ENCODE results near the gene NRXN3.

The NRXN3 gene

DNA sequence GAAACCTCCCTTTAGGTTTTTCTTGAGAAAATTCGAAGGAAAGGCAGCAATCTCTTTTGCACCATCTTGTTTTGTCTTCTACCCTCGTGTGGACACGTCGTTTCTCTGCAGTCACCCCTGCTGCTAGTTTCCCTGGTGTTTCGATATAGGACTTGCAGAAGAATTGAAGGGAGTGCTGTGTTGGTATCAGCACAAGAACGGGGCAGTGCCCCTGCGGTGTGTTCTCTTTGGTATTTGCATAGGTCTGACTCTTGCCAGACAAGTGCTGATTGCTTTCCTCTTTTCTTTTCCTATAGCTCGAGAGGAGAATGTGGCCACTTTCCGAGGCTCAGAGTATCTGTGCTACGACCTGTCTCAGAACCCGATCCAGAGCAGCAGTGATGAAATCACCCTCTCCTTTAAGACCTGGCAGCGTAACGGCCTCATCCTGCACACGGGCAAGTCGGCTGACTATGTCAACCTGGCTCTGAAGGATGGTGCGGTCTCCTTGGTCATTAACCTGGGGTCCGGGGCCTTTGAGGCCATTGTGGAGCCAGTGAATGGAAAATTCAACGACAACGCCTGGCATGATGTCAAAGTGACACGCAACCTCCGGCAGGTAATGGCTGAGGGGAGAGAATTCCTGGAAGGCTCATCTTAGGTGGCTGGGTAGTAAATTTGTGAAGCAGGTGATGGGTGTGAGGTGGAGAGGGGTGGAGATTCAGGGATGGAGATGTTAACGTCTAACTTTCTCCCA lies 474.8 kb downstream of the NRXN3 start:
- no peak for DNase-seq (ENCODE audit: low read depth)

DNA sequence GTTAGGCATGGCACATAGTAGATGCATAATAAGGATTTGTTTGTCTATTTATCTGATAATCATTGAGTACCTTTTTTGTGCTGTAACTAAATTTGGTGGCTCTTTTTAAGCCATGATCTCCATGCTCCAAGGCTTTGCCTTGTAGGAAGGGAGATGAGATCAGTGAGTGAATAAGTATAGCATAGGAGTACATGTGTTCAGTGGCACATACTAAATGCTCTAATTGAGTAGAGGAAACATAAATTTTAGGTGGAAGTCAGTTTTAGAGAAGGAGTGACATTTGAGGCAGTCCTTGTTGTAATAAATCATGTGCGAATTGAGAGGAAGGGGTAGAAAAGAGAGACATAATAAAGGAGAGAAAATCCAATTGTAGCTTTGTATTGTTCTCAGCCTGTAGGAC lies 482.6 kb downstream of the NRXN3 start:
- no peak for DNase-seq (ENCODE audit: low read depth)

- no peak for DNase-seq (ENCODE audit: low read depth)
Measured at GRCh38 chr14:78653173-78653572, 483.0 kb downstream of the NRXN3 start.

DNA sequence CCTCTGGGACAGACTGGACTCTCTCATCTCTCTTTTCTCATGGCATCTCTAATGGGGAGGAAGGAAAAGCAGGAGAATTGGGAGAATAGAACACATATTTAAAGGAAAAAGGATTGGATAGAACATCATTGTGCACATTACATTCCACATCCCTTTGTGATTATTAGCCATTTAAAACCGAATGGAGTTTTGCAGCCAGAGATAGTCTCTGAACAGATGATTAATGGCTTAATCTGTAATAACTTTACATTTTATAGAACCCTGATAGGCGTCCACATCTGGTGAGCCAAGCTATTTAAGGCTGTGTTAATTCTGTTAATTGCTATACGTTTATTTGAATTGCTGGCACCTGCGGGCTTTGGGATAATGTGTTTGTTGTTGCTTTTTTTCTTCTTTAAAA lies 487.3 kb downstream of the NRXN3 start:
- no peak for DNase-seq (ENCODE audit: low read depth)

GRCh38 chr14:78664841-78665240 lies 494.7 kb downstream of the NRXN3 start:
- DNase-seq (ENCODE audit: low read depth), result no peak

DNA sequence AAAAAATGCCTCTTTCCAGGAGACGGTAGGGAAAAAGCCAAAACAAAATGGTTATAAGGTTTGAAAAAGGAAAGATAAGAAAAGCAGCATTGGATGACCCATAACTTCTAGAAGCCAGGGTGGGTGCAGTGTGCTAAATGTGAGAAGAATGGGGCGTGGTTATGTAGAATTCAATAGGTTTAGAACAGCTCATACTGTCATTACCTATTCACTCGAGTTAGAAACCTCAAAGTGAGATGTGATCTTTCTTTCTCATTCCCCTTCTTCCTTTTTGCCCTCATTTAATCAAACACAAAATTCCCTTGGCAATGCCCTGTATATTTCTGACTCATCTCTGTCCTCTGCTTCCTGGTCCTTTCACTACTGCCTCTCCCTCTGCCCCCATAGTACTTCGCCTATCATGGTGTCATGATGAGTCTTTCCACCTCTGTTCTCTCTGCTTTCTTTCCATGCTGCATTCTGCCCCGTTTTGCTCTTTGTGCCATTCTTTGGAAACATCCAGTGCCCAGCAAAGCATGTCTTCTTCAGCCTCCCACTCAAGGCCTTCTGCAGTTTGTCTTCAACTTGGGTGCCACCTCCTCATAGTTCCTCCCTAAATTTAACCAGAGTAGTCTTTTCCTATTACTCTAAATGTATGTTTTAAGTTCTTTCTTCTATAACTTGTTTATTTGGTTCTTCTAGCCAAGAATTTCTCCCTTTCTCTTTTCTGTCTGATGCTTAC lies 496.3 kb downstream of the NRXN3 start:
- no peak for DNase-seq (ENCODE audit: low read depth)

- DNase-seq (ENCODE audit: low read depth), result no peak
Measured at GRCh38 chr14:78667141-78667540, 497.0 kb downstream of the NRXN3 start.

- no peak for DNase-seq (ENCODE audit: low read depth)
Measured at GRCh38 chr14:78673845-78674244, 503.7 kb downstream of the NRXN3 start.

DNA sequence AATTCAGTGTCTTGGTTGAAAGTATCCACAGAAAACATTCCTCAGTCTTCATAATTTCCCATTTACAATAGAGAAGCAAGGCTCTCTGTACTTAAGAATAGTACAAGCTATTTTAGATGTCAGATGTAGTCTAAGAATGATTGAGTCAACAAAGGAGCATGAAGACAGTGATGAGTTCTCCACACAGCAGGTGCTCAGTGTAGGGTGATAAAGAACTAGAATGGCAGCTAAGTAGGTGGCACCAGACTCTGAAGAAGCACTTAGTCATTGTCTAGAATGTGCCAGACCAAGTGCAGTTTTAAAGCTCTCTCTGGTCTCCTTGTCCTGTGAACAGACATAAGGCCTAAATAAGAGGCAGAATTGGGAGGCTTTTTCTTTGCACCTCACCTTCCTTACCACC lies 504.6 kb downstream of the NRXN3 start:
- no peak for DNase-seq (ENCODE audit: low read depth)

DNA sequence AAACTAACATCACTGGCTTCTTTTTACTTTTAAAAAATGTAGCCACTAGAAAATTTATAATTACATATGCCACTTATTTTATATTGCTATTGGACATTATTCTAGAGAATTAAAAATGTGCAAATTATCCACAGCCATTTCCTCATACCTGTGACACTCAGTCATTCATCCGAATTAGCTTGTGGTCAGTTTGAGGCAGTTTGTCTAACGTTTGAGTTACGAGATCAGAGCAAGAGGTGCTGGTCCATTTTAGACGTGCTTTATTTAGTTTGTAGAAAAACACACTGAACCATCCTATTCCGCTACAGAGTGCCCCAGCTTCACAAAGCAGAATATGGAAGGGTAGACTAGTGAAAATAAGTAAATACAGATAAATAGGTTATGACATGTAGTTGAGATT lies 513.0 kb downstream of the NRXN3 start:
- no peak for DNase-seq (ENCODE audit: low read depth)

DNA sequence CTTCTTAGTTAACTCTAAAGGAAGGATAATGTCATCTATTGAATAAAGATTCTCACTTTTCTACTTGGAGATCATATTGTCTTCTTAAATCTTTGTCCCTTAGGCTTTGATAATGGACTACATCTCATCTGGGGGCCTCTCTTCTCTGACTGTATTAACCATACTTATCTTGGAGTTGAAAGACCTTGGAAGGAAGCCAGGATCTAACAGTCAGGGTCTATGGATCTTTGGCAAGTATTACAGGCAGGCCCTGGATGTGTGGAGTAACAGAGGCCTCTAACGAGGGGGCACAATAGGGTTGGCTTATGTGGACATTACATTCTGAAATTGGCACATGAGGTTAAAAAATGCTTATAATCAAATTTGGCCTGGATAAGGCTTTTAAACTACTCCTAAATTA lies 513.8 kb downstream of the NRXN3 start:
- DNase-seq (ENCODE audit: low read depth), result no peak

DNA sequence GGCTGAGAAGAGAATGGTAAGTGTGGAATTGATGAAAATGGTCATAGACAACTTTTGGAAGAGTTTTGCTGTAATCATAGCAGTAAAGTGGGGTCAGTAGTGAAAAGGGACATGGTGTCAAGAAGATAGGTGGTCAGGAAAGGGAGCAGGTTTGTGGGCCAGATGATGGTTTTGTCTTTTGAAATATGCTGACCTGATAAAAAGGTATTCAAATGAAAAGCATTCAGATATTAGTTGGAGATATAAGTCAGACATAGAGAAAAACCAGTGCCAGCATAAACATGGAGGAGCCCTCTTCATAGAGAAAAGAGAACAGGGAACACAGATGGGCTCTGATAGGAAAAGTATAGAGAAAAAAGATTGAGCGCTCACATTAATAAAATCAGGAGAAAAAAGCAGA lies 518.3 kb downstream of the NRXN3 start:
- no peak for DNase-seq (ENCODE audit: low read depth)

- DNase-seq (ENCODE audit: low read depth), result no peak
Measured at GRCh38 chr14:78690836-78691235, 520.7 kb downstream of the NRXN3 start.

DNA sequence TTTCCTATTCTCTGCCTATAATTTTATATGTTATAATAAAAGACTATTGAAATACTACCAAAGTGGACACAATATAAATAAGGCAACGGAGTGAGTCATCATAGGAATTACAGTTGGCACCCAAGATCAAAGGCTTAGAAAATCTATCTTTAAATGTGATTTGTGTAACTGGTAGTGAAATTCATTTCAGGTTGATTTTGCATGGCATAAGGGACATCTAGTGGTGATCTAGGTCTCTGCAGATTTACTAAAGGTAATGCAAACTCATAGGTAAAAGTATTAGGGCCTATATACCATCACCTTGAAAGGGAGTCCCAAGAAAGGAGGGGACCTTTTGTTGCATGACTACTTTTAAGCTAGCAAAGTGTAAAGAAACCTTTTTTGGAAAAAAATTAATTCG lies 527.2 kb downstream of the NRXN3 start:
- no peak for DNase-seq (ENCODE audit: low read depth)

DNA sequence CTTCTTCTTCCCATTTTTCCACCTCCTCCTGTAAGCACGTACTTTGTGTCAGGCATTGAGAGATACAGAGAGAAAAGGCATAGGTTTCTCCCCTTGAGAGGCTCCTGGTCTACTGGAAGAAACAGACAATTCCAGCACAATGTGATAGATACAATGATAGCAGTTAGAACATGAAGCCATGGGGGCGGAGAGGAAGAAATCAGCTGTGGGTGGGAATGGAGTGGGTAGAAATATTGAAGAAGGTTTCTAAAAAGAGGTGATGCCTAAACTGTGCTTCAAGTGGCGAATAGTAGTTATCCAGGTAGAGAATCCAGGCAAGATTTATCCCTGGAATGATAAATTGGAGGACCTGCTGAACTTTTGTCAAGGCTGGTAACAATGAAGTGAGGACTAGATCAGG lies 528.8 kb downstream of the NRXN3 start:
- no peak for DNase-seq (ENCODE audit: low read depth)

GRCh38 chr14:78700236-78700635 lies 530.1 kb downstream of the NRXN3 start:
- DNase-seq (ENCODE audit: low read depth), result no peak

- DNase-seq (ENCODE audit: low read depth), result no peak
Measured at GRCh38 chr14:78701246-78701645, 531.1 kb downstream of the NRXN3 start.

- no peak for DNase-seq (ENCODE audit: low read depth)
Measured at GRCh38 chr14:78704965-78705364, 534.8 kb downstream of the NRXN3 start.

DNA sequence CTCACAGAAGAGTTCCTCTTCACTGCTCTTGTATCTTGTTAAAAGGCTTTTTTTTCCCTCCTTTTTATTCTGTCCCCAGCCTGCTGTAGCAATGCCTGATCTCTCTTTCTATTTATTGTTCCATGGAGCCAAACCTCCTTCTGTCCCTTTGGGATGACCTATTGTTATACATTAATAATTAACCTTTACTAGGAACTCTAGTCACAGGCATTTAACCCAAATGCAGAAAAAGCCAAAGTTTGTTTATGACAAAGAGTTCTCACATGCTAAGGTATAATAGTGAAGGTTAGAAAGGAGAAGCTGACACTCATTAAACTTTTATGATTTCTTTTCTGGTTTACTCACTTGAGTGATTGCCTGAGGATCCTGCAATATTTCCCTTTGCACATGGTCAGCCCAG lies 535.8 kb downstream of the NRXN3 start:
- DNase-seq (ENCODE audit: low read depth), result no peak

DNA sequence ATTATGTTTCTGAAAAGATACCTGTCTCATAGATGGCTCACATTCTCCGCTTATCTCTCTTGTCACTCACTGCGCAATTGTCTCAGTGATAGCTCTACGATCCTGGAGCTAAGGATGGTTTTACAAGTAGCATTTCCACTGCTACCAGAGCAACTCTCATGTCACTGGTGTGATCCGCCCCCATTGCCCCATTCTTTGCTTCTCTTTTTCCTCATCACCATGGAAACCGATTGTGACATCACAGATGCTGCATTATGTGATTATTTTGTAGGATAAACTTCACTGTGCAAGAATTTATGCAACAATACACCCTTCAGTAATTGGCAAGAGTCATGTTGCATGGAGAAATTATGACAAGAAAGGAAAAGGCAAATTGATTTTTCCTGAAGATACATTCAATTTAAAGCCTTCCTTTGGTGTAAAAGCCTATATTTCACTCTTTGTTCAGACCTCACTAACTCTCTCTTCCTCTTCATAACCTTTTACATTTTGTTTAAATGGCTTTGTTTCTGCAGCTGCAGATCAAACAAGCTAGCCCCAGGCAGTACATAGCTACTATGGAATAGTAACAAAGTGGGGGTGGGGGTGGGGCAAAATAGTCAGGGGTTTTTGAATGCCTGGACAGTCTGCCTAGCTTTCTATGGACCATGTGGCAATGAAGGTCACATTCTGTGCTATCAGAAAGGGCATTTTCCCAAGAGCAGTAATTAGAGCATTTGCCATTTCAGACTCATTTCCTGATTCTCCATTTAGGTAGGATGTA lies 539.8 kb downstream of the NRXN3 start:
- DNase-seq (ENCODE audit: low read depth), result no peak

DNA sequence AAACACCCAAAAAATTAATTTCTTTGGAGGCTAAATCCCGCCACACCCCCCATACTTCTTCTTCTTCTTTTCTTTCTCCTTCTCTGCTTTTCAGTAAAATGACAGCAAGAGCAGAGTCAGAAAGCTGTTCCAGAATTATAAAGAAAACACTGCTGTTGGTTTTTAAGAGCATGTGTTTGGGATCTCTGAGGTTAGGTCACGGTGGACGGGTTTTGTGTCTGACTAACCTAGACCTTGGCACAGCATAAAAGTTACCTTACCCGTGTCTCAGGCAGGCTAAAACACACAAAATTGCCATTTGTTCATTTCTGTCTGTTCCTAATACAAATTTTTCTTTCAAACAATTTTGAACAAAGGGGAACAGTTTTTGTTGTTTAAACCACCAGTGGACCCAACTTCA lies 540.8 kb downstream of the NRXN3 start:
- no peak for DNase-seq (ENCODE audit: low read depth)

GRCh38 chr14:78713716-78714115 lies 543.5 kb downstream of the NRXN3 start:
- no peak for DNase-seq (ENCODE audit: low read depth)

DNA sequence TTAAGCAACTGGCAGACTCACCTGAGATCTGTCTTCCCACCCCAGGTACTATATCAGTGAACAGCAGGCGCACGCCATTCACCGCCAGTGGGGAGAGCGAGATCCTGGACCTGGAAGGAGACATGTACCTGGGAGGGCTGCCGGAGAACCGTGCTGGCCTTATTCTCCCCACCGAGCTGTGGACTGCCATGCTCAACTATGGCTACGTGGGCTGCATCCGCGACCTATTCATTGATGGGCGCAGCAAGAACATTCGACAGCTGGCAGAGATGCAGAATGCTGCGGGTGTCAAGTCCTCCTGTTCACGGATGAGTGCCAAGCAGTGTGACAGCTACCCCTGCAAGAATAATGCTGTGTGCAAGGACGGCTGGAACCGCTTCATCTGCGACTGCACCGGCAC lies 544.5 kb downstream of the NRXN3 start:
- DNase-seq (ENCODE audit: low read depth), result no peak
